WTC11 (cell line): ENCODE measurements around the gene DYNLRB1. TPM values are rescaled to one million over a fixed set of nuclear protein-coding genes. Genes with fewer than 3 reads are reported as not detected.

Experiments
- ATAC-seq: fragments of 200-7000 bp; cut with Tn5 transposase; 2 replicates; pipeline ENCODE4 v1.10.0; 2021; ENCODE audit warnings: mild to moderate bottlenecking, moderate library complexity
- CTCF ChIA-PET: fragments of 300-600 bp; sonication (Branson Sonifier 250); formaldehyde crosslinking; loops from one replicate; lab custom pipeline; 2021; ENCODE audit warnings: antibody characterized with exemption; lab: Charles Lee
- POLR2A ChIA-PET: fragments of 350-600 bp; sonication (Branson Sonifier 250); formaldehyde crosslinking; loops from one replicate; lab custom pipeline; 2021; ENCODE audit warnings: antibody characterized with exemption; lab: Charles Lee
- DNase-seq: peaks from one replicate; pipeline ENCODE4 v3.0.0; 2021; ENCODE audit warnings: low spot score
- H3K27ac Mint-ChIP-seq: 2 replicates; pipeline ENCODE4 v1.8.0; 2021; ENCODE audit warnings: mixed read lengths
- H3K27me3 Mint-ChIP-seq: 2 replicates; pipeline ENCODE4 v1.8.0; 2021; ENCODE audit warnings: low read depth, mild to moderate bottlenecking, moderate library complexity, mixed read lengths
- H3K36me3 Mint-ChIP-seq: 2 replicates; pipeline ENCODE4 v1.8.0; 2021; ENCODE audit warnings: mixed read lengths
- H3K4me1 Mint-ChIP-seq: 2 replicates; pipeline ENCODE4 v1.8.0; 2022; ENCODE audit warnings: mixed read lengths
- H3K4me3 Mint-ChIP-seq: 2 replicates; pipeline ENCODE4 v1.8.0; 2021; ENCODE audit warnings: mild to moderate bottlenecking, moderate library complexity, mixed read lengths
- H3K9me3 Mint-ChIP-seq: 2 replicates; pipeline ENCODE4 v1.8.0; 2021; ENCODE audit warnings: mixed read lengths
- AR ChIP-seq: fragments of 250-450 bp; sonication (Bioruptor Pico); IDR thresholded peaks from 2 replicates; pipeline ENCODE4 v1.9.0; 2021; ENCODE audit warnings: mild to moderate bottlenecking
- ATF2 ChIP-seq: sonication (generic); formaldehyde crosslinking; IDR thresholded peaks from 2 replicates; pipeline ENCODE4 v1.8.1; 2022; ENCODE audit warnings: low read depth, missing genetic modification reagents, borderline replicate concordance
- ATF3 ChIP-seq: sonication (generic); formaldehyde crosslinking; conservative IDR thresholded peaks from 2 replicates; pipeline ENCODE4 v1.8.1; 2022; ENCODE audit warnings: mild to moderate bottlenecking, missing genetic modification reagents
- CTCF ChIP-seq: fragments of 200-600 bp; IDR thresholded peaks from 2 replicates; pipeline ENCODE4 v1.8.0; 2022; ENCODE audit warnings: antibody characterized with exemption
- E2F4 ChIP-seq: sonication (generic); formaldehyde crosslinking; IDR thresholded peaks from 2 replicates; pipeline ENCODE4 v1.8.1; 2022; ENCODE audit warnings: low read depth, mild to moderate bottlenecking, moderate library complexity, missing genetic modification reagents, borderline replicate concordance
- JAZF1 ChIP-seq: fragments of 250-450 bp; sonication (Bioruptor Pico); IDR thresholded peaks from 2 replicates; pipeline ENCODE4 v1.9.0; 2021; ENCODE audit warnings: moderate library complexity, mild to moderate bottlenecking, inconsistent platforms
- MAX ChIP-seq: sonication (generic); formaldehyde crosslinking; IDR thresholded peaks from 2 replicates; pipeline ENCODE4 v1.8.0; 2022; ENCODE audit warnings: mild to moderate bottlenecking, missing genetic modification reagents
- MLX ChIP-seq: sonication (generic); formaldehyde crosslinking; IDR thresholded peaks from 2 replicates; pipeline ENCODE4 v1.8.1; 2023; ENCODE audit warnings: mild to moderate bottlenecking, missing genetic modification reagents, moderate library complexity
- MYBL2 ChIP-seq: sonication (generic); formaldehyde crosslinking; IDR thresholded peaks from 2 replicates; pipeline ENCODE4 v1.8.1; 2023; ENCODE audit warnings: mild to moderate bottlenecking, moderate library complexity, missing genetic modification reagents
- NFYB ChIP-seq: sonication (generic); formaldehyde crosslinking; conservative IDR thresholded peaks from 2 replicates; pipeline ENCODE4 v1.8.0; 2022; ENCODE audit warnings: low read depth, missing genetic modification reagents
- PREB ChIP-seq: sonication (generic); formaldehyde crosslinking; IDR thresholded peaks from 2 replicates; pipeline ENCODE4 v1.8.1; 2022; ENCODE audit warnings: mild to moderate bottlenecking, missing genetic modification reagents, moderate library complexity, borderline replicate concordance
- ZNF396 ChIP-seq: fragments of 250-450 bp; sonication (Bioruptor Pico); IDR thresholded peaks from 2 replicates; pipeline ENCODE4 v1.8.0; 2021; ENCODE audit warnings: mild to moderate bottlenecking, moderate library complexity, borderline replicate concordance
- ZNF425 ChIP-seq: fragments of 250-450 bp; sonication (Bioruptor Pico); conservative IDR thresholded peaks from 2 replicates; pipeline ENCODE4 v1.9.0; 2021; ENCODE audit warnings: mild to moderate bottlenecking
- ZNF512 ChIP-seq: sonication (generic); formaldehyde crosslinking; IDR thresholded peaks from 2 replicates; pipeline ENCODE4 v1.8.1; 2022; ENCODE audit warnings: missing genetic modification reagents, borderline replicate concordance
- ZNF532 ChIP-seq: fragments of 250-450 bp; sonication (Bioruptor Pico); IDR thresholded peaks from 2 replicates; pipeline ENCODE4 v1.9.0; 2021; ENCODE audit warnings: mild to moderate bottlenecking, borderline replicate concordance
- total RNA-seq: library from RNA; stranded (reverse); gene quantifications from 3 replicates; pipeline ENCODE4 v1.2.3, GENCODE V29; 2021

The DYNLRB1 gene
- total RNA-seq, 1 experiment from 2014 or later = 99.3 TPM

- TF ChIP-seq AR (CRISPR knock-in tag) = no peak
- no peak for TF ChIP-seq ATF3 (CRISPR knock-in tag)
- no peak for TF ChIP-seq ZNF425
- TF ChIP-seq ZNF512 (CRISPR knock-in tag) = no peak
- TF ChIP-seq MAX = no peak
- no peak for TF ChIP-seq MLX (CRISPR knock-in tag)
- no peak for TF ChIP-seq PREB (CRISPR knock-in tag)
- no peak for TF ChIP-seq JAZF1 (CRISPR knock-in tag)
- no peak for TF ChIP-seq CTCF
These were observed 22.6 kb upstream of the DYNLRB1 start (continued) for GRCh38 chr20:34493646-34494045.

- CTCF ChIA-PET = no interaction called here
- no peaks in the 10 kb centered on the region for H3K27me3 Mint-ChIP-seq
- no peak overlapping the region for H3K27ac Mint-ChIP-seq
- peaks cover 52% of the 10 kb centered on the region for H3K36me3 Mint-ChIP-seq
- no peak for DNase-seq
- H3K9me3 Mint-ChIP-seq = peaks cover 8% of the 10 kb centered on the region
- no peak for ATAC-seq
- no peak overlapping the region for H3K4me3 Mint-ChIP-seq
- H3K4me1 Mint-ChIP-seq = no peaks in the 10 kb centered on the region
- POLR2A ChIA-PET = no interaction called here
- TF ChIP-seq ATF2 (CRISPR knock-in tag) = no peak
- TF ChIP-seq ZNF532 (CRISPR knock-in tag) = no peak
- TF ChIP-seq MAX = no peak
- no peak for TF ChIP-seq MYBL2 (CRISPR knock-in tag)
- TF ChIP-seq ZNF396 = no peak
- TF ChIP-seq E2F4 (CRISPR knock-in tag) = no peak
- no peak for TF ChIP-seq NFYB
These were observed 20.9 kb upstream of the DYNLRB1 start for GRCh38 chr20:34495307-34495706.
